ENCODE results near the gene GDPD2. TPM values are rescaled to one million over a fixed set of nuclear protein-coding genes. Genes with fewer than 3 reads are reported as not detected.

GDPD2 gene
- total RNA-seq, 3 donors from 2014 or later = 0.15 TPM; not detected in 2

DNA sequence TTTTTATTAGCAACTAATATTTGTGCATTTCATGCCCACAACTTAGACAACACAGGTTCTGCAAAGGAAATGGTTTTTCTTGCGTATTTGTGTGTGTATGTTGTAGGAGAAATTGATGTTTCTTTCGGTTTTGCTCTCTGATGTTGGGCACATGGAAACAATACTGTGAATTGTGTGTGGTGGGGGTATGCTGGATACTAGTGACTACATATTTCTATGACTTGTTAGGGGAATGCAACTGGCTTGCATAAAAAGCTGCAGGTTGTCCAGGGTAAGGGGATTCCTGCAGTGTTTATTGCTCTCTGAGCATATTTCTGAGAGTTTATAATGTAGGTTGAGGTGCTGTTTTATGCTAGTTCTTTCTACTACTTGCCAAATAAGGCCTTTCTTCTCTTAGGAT lies 33.1 kb downstream of the GDPD2 start:
- H3K36me3 ChIP-seq = no peaks in the 10 kb centered on the region
- DNase-seq (ENCODE audit: low spot score in 2 of 2) = no peak
- H3K4me3 ChIP-seq = peak overlapping the region in 2 of 3 donors; percentile 60 to 77
- intact Hi-C loops (cut with DNase I; ENCODE audit: low total_unique reads) = no loop called here
- H3K27me3 ChIP-seq = peaks cover 0 to 45% of the 10 kb centered on the region in 2 donors
- H3K9me3 ChIP-seq = peaks cover 0 to 7% of the 10 kb centered on the region in 2 donors
- H3K27ac ChIP-seq = peak overlapping the region; percentile 84 to 93
- H3K4me1 ChIP-seq = no peaks in the 10 kb centered on the region
- no peak for TF ChIP-seq CTCF (IDR thresholded peaks at IDR 0.05)
- TF ChIP-seq POLR2A (IDR thresholded peaks at IDR 0.05) = no peak
- no peak for TF ChIP-seq POLR2AphosphoS5 (IDR thresholded peaks at IDR 0.05)

DNA sequence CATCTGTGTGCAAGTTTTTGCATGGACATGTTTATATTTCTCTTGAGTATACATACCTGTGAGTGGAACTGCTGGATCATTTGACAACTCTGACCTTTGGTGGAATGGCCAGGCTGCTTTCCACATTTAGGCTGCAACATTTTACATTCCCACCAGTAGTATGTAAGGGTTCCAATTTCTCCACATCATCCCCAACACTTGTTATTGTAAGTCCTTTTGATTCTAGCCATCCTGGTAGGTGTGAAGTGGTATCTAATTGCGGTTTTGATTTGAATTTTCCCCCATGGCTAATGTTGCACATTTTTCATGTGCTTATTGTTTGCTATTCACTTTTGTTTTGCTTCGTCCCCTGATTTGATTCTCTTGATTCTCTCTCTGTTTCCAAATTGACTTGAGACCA lies 37.9 kb downstream of the GDPD2 start:
- Histone ChIP-seq H3K4me1 (no peaks in the 10 kb centered on the region), H3K27ac (no peak overlapping the region), H3K27me3 (peaks cover 0 to 15% of the 10 kb centered on the region in 2 donors), H3K9me3 (peaks cover 0 to 7% of the 10 kb centered on the region in 2 donors), H3K36me3 (no peaks in the 10 kb centered on the region), H3K4me3 (no peak overlapping the region)
- no peak for DNase-seq (ENCODE audit: low spot score in 2 of 2)
- intact Hi-C loops (cut with DNase I; ENCODE audit: low total_unique reads) = no loop called here
- TF ChIP-seq CTCF (IDR thresholded peaks at IDR 0.05) (no peak), POLR2A (IDR thresholded peaks at IDR 0.05) (no peak), POLR2AphosphoS5 (IDR thresholded peaks at IDR 0.05) (no peak)

DNA sequence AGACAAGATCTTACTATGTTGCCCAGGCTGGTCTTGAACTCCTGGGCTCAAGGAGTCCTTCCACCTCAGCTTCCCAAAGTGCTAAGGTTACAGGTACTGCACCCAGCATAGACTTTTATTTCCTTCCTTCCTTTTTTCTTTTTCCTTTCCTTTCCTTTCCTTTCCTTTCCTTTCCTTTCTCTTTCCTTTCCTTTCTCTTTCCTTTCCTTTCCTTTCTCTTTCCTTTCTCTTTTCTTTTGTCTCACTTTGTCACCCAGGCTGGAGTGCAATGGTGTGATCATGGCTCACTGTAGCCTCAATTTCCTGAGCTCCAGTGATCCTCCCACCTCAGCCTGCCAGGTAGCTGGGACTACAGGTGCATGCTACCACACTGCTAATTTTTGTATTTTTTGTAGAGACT lies 40.9 kb downstream of the GDPD2 start:
- no peak overlapping the region for H3K27ac ChIP-seq
- no peaks in the 10 kb centered on the region for H3K4me1 ChIP-seq
- no peak overlapping the region for H3K4me3 ChIP-seq
- TF ChIP-seq CTCF (IDR thresholded peaks at IDR 0.05) (no peak), POLR2A (IDR thresholded peaks at IDR 0.05) (no peak), POLR2AphosphoS5 (IDR thresholded peaks at IDR 0.05) (no peak)
- intact Hi-C loops (cut with DNase I; ENCODE audit: low total_unique reads) = no loop called here
- H3K36me3 ChIP-seq = no peaks in the 10 kb centered on the region
- DNase-seq (ENCODE audit: low spot score in 2 of 2) = no peak
- H3K9me3 ChIP-seq = peaks cover 0 to 7% of the 10 kb centered on the region in 2 donors
- H3K27me3 ChIP-seq = peaks cover 0 to 16% of the 10 kb centered on the region in 2 donors

DNA sequence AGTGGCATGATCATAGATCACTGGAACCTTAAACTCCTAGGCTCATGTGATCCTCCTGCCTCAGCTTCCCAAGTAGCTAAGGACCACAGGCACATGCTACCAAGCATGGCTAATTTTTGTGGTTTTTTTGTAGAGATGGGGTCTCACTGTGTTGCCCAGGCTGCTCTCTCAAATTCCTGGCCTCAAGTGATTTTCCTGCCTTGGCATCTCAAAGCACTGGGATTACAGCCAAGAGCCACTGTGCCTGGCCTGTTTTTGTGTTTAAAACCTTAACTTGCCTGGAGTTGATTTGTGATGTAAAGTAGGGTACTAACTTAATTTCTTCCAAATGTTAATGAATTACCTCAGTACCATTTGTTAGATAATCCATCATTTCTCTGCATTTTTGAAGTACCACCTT lies 43.9 kb downstream of the GDPD2 start:
- TF ChIP-seq POLR2A (IDR thresholded peaks at IDR 0.05) (no peak), CTCF (IDR thresholded peaks at IDR 0.05) (no peak), POLR2AphosphoS5 (IDR thresholded peaks at IDR 0.05) (no peak)
- H3K36me3 ChIP-seq = no peaks in the 10 kb centered on the region
- peaks cover 0 to 25% of the 10 kb centered on the region in 2 donors for H3K27me3 ChIP-seq
- no peak overlapping the region for H3K4me3 ChIP-seq
- H3K4me1 ChIP-seq = no peaks in the 10 kb centered on the region
- H3K9me3 ChIP-seq = no peaks in the 10 kb centered on the region
- intact Hi-C loops (cut with DNase I; ENCODE audit: low total_unique reads) = no loop called here
- H3K27ac ChIP-seq = no peak overlapping the region
- DNase-seq (ENCODE audit: low spot score in 2 of 2) = no peak

DNA sequence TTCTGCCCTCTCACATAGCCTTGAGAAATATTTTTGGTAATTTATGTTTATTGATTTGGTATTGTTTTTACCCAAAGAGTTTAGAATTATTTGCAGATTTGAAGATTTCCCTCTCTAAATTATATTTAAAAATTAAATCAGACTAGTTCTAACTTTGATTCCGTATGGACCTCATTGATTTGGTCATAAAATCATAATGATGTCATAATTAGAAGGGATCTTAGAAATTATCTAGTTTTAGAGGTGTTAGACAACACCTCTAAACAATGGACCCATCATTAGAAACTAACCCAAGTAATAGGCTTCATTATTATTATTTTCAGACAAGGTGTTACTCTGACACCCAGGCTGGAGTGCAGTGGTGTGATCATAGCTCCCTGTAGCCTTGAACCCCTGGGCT lies 45.6 kb downstream of the GDPD2 start:
- no peak for DNase-seq (ENCODE audit: low spot score in 2 of 2)
- H3K4me3 ChIP-seq = no peak overlapping the region
- H3K9me3 ChIP-seq = no peaks in the 10 kb centered on the region
- H3K27ac ChIP-seq = no peak overlapping the region
- H3K36me3 ChIP-seq = no peaks in the 10 kb centered on the region
- peaks cover 0 to 19% of the 10 kb centered on the region in 2 donors for H3K27me3 ChIP-seq
- no peak for TF ChIP-seq POLR2AphosphoS5 (IDR thresholded peaks at IDR 0.05)
- TF ChIP-seq POLR2A (IDR thresholded peaks at IDR 0.05) = no peak
- TF ChIP-seq CTCF (IDR thresholded peaks at IDR 0.05) = no peak
- no peaks in the 10 kb centered on the region for H3K4me1 ChIP-seq
- intact Hi-C loops (cut with DNase I; ENCODE audit: low total_unique reads) = no loop called here

Data from breast epithelium (tissue), 4 donors.